ENCODE data around the gene PRKCE.

PRKCE gene

DNA sequence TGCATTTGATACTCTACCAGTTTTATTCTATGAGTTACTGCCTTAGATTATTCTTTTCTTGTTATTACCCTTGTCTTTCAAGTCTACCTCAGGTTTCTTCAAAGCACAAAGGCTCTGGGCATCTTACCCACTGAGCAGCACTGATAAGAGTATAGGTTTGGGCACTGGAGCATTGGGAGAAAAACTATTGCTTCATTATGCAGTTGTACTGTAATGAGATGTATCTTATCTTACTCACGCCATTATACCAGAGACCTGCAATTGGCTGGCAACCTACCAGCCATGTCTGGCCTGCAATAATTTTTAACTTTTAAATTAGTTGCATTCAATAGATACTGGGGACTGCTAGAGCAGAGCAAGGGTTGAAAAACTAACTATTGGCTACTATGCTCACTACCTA, 21.5 kb upstream of the PRKCE start:
- H3K27ac ChIP-seq: no peak overlapping the region
- H3K4me3 ChIP-seq: no peak overlapping the region

DNA sequence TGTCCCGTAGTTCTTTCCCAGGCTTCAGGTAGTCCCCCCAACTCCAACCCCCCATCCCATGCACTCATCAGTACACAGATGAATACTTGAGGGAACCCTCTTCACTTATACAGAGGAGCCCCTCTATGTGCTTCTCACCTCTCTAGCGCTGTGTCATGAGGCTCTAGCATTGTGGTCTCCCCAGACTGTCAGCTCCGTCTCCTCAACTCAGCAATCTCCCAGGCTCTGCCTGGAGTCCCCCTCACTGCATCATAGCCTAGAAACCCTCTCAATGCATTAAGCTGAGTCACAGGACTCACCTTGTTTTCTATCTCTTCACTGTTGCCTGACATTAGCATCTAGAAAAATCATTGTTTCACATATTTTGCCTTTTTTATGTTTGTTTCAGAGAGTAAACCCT, 20.2 kb upstream of the PRKCE start:
- no peak overlapping the region for H3K27ac ChIP-seq
- H3K4me3 ChIP-seq: no peak overlapping the region

DNA sequence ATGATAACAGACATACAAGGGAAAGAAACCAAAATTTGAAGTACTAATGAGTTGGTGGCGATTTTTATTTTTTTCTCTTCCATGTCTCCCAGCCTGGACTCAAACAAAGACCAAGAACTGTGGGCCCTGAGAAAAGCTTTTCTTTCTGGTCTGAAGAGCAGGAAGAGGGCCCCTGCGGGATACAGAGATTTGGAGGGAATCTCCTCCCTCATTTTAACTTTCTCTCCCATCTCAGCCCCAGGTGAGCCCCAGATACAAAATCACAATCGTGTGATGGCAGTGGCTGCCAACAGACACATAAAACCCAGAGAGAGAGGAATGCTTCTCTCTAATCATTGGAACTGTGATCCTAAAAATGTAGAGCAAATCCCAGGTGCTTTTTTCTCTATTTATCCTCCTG, 19.5 kb upstream of the PRKCE start:
- H3K27ac ChIP-seq: no peak overlapping the region

DNA sequence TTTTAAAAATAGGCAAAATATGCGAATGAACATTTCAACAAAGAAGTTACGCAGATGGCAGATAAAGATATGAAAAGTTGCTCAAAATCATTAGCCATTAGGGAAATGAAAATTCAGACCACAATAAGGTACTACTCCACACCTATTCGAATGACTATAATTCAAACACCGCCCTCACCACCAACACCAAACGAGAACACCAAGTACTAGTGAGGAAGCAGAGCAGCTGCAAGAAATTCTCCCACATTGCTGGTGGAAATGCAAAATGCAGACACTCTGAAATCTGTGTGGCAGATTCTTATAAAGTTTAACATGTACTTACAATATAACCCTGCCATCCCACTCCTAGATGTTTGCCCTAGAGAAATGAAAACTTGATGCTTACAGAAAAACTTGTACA, 17.3 kb upstream of the PRKCE start:
- no peak overlapping the region for H3K27ac ChIP-seq
- H3K4me3 ChIP-seq: no peak overlapping the region

More for the DNA sequence above, 19.5 kb upstream of the PRKCE start:
- H3K4me3 ChIP-seq: no peak overlapping the region

DNA sequence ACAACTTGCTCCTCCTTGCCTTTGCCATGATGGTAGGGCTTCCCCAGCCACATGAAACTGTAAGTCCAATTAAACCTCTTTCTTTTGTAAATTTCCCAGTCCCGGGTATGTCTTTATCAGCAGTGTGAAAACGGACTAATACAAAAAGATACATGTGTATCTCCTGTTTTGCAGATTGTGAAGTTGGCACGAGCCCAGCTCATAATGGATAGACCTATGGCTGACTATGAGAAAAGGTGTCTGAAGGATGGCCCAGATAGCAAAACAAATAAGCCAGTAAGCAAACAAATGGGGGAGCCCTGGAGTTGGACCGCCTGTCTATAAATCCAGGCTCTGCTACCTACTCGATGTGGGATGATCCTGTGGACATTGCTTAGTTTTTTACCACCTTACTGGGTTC, 15.5 kb upstream of the PRKCE start:
- no peak overlapping the region for H3K4me3 ChIP-seq
- H3K27ac ChIP-seq: no peak overlapping the region

DNA sequence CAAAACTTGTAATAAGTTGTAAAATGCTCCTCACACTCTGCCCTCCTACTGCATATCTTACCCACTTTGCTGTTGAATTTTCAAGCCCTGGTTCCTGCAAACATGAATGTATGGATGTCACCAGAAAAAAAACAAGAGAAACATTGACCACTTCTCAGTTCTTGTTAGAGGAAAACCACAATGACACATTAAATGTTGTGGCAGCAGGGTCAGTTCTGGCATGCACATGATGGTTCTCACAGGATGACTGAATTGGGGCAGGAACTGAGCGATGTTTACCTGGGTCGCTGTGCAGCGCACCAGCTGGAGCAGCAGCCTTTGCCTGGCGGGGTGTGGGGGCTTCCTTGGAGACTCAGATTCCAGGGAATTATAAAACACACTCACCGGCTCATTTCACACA, 14.0 kb upstream of the PRKCE start:
- no peak overlapping the region for H3K4me3 ChIP-seq
- no peak overlapping the region for H3K27ac ChIP-seq

DNA sequence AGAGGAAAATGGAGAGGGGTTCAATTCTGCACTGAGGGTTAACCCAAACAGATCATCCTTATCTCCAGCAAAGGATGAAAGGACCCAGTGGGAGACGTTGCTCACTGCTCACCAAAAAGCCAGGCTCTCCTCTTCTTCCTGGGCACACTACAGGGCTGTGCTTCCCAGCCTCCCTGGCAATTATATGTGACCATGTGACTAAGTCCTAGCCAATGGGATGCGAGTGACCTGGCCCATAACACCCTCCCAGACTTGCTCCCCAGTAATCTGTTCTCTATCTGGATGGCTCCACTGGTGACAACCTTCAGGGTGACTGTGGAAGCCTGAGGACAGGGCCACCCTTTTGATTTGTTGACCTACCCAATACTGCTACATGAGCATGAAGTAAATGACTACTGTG, 10.9 kb upstream of the PRKCE start:
- Histone ChIP-seq H3K4me3 (no peak overlapping the region), H3K27ac (no peak overlapping the region)

DNA sequence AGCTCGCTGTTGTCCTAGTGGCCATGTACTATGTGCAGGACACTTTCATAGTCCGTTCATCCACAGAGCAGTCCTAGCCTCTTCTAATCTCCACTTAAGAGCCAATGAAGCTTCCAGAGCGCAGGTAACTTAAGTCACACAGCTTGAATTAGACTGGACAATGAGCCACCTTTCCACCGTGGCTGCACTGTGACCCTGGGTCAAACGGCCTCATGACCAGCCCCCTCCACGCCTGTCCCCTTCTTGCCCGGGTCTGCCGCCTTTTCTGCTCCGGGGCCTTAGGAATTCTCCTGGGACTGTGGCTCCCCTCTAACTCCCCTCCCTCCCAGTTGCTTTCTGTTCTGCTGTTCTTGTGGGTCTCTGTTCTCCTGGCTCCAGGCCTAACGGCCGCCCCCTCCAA, 8.4 kb upstream of the PRKCE start:
- Histone ChIP-seq H3K27ac (peak overlapping the region in 14 of 21 experiments; percentile 5 to 86 (median 60)), H3K4me3 (peak overlapping the region; percentile 27 to 56 (median 37))

DNA sequence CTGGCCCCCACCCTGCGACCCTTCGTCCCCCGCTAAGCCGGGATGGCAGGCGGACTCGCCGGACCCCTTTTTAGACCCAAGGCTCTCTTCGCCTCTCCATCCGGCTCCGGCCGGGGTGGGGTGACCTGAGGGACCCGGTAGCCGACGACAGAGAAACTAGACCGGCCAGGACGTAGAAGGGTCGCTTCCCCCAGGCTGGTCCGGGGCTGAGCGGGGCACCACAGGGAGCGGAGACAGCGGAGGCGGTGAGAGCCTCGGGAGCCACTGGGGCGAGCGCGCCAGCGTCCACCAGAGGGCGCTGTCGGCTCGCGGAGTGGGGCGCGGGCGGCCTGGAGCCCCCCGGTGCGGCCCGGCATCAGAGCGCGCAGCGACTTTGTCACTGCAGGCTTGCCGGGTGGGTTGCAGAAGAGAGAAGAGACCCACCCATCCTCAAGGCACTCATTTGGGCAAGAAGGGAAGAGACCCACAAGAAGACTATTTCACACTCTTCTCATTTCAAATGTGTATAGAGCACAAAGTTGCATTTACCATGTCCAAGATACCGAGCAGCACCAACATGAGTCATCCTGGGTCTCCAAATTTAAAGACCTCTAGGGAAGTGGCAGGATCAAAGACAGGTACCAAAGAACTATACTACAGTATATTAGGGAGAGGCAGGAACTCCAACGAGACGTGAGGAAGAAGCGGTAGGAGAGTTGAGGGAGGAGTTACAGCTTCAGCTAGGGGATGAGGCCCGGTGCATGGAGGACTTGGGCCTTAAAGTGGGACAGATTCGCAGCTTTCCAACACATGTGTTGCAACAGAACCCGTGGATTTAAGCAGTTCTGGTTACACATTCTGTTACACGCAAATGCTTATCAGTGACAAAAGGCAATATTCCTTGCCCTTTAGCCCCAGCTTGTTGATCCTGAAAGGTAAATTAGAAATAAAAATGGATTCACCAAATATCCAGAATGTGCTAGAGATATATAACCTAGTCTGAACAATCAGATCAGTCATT, 7.6 kb upstream of the PRKCE start:
- Histone ChIP-seq H3K4me3 (peak overlapping the region; percentile 27 to 56 (median 37)), H3K27ac (peak overlapping the region in 14 of 21 experiments; percentile 5 to 86 (median 60))

DNA sequence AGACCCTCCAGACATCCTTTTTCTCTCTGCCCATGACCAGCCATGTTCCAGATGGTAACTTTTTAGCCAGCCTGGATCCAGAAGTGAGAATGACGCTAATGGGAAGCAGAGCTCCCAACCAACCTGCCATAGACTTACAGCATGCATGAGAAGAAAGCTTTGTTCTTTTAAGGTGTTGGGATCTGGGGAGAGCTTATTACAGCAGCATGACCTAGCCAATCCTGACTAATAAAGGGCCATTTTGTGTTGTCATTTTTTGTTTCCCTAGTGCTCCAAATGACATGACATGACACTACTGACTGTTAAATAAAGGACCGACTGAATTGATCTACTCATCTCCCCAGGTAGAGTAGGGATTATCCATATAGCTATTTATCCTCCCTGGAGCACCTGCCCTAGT, 5.2 kb upstream of the PRKCE start:
- Histone ChIP-seq H3K27ac (no peak overlapping the region), H3K4me3 (no peak overlapping the region)

DNA sequence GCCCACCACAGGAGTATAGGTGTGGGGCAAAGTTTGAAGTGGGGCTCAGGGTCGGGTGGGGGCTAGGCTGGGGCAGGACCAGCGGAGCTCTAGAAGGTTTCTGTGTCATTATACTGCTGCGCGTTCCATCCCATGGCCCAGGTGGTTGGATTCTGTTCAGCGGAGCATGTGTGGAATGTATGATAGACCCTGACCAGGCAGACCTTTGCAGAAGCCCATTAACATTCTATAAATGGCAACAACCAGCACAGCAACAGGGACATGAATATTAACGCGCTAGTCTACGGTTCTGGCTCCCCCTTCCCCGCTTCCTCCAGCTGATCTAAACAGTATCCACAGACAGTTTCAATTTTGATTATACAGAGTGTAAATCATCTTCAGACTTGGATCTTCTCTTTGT, 4.1 kb upstream of the PRKCE start:
- no peak overlapping the region for H3K27ac ChIP-seq
- H3K4me3 ChIP-seq: no peak overlapping the region

DNA sequence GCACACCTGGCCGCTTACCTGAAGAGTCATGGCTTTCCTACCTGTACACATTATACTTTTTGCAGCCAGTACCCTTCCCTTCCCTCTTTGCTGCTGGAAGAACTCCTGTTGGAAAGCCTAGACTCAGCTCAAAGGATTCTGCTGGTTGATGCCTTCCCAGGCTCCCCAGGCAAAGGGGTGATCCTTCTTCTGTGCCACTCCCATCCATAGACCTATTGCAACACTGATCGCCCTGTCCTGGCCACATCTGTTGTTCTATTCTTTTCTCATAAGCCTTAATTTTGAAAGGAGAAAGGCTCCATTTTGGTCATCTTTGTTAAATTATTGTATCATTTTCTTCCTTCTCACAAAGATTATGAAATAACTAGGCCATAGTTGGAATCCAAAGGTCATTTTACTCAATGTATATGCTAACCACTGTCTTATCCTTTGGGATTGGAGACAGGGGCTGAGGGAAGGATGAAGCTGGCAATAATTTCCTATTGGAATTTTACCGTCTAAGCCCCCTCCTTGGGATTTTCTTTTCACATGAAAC, 3.4 kb upstream of the PRKCE start:
- Histone ChIP-seq H3K4me3 (no peak overlapping the region), H3K27ac (no peak overlapping the region)

DNA sequence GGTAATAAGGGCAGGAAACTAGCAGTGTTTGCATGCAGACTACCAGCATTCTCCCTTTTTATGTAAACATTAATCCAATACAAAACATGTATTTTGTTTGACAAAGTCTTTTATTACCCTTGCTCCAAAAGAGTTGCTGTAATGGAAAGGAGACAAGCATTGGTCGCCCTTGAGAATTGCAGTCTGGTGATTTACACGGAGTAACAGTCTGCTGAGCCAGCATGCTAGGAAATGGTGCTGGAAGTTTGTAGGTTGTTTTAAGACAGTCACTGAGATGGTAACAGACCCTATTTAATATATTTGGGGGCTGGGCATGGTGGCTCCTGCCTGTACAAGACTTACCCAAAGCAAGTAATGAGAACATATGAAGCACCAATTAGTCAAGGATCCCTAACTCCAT, 2.8 kb upstream of the PRKCE start:
- no peak overlapping the region for H3K4me3 ChIP-seq
- no peak overlapping the region for H3K27ac ChIP-seq

DNA sequence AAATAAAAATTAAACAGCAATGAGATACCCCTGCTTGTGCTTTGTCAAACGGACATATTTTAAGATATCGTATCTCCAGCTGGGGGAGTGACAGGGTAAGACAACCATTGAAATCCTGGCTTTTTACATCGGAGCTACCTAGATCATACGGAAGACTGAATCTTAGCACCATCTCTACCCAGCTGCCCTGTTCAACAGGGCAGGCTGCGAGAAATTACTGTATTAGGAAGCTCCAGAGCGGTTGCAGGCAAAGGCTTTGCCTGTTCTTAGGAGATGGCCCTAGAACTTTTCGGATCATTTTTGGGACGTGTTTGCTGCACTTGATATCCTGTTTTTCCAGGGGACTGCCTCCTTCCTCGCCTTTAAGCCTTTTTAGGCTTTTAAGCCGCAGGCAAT, 2.0 kb upstream of the PRKCE start:
- H3K27ac ChIP-seq: peak overlapping the region in 19 of 21 experiments; percentile 82 to 98 (median 94)

DNA sequence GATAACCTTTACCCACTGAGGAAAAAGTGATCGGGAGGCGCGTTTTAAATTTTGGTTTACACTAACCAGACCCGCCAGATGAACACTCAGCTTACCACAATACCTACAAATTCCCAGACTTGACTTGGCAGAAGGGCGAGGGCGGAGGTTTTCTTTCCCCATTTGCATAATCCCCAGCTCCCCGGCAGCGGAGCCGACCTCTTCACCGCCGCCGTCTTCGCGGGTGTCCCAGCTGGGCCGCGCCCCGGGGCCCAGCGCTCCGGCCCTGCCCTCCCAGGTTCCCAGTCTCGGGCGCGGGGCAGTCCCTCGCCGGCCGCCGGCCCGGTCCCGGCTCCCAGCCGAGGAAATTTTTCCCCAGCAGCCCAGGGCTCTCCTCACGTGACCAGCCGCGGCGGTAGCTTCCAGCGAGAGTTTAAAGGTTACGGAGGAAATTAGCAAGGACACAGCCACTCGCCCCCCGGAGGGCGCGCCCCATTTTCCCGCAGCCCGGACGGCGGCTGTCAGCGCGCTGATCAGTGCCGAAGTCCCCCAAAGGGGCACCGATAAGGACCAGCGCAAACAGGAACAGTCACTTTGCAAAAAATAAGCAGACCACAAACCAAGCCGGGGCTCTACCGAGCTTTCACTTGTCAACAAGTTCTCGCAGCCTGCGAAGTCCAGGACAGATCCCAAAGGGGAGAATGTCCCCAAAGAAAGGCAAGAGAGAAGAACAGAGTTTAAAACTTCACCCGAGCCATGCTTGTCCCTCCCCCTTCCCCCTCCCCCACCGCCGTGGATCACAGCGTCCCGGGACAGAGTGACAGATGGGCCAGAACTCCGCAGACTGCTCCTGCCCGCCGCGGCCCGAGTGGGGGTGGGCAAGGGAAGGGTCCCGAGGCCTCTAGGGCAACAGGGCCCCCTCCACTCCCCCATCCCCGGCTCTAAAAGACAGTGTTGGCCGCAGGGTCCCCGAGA, 1.3 kb upstream of the PRKCE start:
- peak overlapping the region; percentile 74 to 98 (median 93) for H3K27ac ChIP-seq
- H3K4me3 ChIP-seq: peak overlapping the region; percentile 68 to 94 (median 82)

More for the DNA sequence above, 2.0 kb upstream of the PRKCE start:
- H3K4me3 ChIP-seq: peak overlapping the region; percentile 68 to 94 (median 82)

DNA sequence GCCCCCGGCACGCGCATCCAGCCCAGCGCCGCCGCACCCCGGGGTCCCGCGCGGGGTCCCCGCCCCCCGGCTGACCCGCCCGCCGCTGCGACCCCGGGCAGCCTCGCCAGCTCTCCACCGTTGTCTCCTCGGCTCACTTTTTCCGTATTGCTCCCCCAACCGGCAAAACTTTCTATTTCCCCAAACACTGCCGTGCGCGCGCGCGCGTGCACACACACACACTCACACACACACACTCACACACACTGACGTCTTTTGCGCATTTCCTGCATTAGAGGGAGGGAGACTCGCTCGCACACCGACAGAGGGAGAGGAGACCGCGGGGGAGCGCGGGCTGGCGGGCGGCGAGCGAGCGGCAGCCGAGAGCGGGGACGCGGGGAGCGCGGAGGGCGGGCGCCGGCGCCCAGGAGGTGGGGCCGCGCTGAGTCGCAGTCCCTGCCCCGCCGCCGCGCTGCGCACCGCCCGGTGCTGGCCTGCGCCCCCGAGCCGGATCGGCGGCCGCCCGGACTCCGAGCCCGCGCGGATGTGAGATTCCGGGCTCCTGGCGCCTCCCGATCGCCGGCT, 542 bp upstream of the PRKCE start:
- Histone ChIP-seq H3K27ac (peak overlapping the region; percentile 74 to 98 (median 93)), H3K4me3 (peak overlapping the region; percentile 68 to 94 (median 82))

DNA sequence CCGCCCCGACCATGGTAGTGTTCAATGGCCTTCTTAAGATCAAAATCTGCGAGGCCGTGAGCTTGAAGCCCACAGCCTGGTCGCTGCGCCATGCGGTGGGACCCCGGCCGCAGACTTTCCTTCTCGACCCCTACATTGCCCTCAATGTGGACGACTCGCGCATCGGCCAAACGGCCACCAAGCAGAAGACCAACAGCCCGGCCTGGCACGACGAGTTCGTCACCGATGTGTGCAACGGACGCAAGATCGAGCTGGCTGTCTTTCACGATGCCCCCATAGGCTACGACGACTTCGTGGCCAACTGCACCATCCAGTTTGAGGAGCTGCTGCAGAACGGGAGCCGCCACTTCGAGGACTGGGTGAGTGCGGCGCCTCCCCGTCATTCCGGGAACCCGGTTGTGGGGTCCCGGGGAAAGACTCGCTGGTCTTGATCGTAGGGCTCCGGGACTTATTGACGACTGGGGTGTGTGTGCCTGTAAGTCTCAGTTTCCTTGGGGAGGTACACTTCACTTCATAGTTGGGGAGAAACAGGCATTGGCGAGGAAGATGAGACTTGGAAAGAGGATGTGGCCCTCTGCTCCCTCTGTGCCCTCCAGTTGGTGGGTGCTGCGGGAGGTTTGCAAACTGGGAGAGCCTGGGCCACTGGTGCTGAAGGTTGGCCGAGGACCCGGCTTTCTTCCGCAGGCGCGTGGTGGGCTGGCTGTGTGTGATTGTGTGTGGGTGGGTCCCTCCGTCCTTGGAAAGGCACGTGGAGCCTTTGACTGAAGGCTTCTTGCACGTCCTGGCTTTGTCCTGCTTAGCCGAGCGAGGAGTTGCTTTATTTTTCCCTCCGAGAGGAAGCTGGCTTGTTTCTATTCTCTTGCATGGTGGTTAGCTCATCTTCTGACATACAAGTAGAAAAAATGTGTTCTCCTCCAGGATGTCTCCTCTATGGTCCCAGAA, 886 bp downstream of the PRKCE start:
- H3K27ac ChIP-seq: peak overlapping the region in 18 of 21 experiments; percentile 56 to 98 (median 94)
- peak overlapping the region; percentile 68 to 94 (median 82) for H3K4me3 ChIP-seq

DNA sequence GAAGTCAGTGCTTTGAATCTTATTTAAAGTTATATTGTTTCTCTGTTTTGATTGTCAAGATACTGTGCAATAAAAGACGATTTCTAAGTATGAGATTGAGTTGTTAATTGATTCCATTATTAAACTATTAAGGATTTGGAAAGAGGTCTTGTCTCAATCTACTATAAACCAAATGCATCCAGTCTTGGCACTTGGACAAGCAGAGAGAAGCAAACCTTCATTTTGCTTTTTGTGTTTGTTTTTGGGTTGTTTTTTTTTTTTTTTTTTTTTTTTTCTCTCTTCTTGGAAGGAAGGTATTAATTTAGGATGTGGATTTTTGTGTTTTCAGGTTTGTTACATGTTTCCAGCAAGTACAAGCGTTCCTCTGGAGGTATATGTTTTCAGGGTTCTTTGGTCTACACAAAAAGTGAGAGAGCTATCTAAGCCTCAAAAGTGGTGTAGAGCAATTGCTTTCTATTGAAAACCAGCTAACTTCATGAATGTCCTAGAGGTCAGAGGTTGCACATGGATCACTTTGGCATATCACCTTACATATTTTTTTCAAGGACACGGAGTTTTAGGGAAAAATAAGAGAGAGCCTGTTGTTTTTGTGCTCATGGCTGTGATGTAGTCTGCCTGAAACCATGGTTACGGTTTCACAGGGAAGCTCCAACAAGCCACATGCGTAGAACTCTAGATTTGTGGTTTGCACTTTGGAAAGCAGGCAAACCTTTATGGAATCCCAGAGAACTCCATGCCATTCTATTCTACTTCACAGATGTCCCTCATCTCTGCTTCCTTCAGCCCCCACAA, 1.8 kb downstream of the PRKCE start:
- peak overlapping the region in 6 of 7 experiments; percentile 68 to 94 (median 78) for H3K4me3 ChIP-seq
- peak overlapping the region in 3 of 21 experiments; percentile 92 to 95 (median 94) for H3K27ac ChIP-seq
